NCI-H69 (cell line): ENCODE measurements around the gene NPHP1.
"Not testable (repeated sequence)": the region's sequence is repeated elsewhere in the genome, so short reads cannot be mapped to it uniquely, and the experiment has no call there.

Experiments used
- DNase-seq: peaks from one replicate; lab custom pipeline; 2025; lab: John Stamatoyannopoulos, UW

NPHP1 gene

DNA sequence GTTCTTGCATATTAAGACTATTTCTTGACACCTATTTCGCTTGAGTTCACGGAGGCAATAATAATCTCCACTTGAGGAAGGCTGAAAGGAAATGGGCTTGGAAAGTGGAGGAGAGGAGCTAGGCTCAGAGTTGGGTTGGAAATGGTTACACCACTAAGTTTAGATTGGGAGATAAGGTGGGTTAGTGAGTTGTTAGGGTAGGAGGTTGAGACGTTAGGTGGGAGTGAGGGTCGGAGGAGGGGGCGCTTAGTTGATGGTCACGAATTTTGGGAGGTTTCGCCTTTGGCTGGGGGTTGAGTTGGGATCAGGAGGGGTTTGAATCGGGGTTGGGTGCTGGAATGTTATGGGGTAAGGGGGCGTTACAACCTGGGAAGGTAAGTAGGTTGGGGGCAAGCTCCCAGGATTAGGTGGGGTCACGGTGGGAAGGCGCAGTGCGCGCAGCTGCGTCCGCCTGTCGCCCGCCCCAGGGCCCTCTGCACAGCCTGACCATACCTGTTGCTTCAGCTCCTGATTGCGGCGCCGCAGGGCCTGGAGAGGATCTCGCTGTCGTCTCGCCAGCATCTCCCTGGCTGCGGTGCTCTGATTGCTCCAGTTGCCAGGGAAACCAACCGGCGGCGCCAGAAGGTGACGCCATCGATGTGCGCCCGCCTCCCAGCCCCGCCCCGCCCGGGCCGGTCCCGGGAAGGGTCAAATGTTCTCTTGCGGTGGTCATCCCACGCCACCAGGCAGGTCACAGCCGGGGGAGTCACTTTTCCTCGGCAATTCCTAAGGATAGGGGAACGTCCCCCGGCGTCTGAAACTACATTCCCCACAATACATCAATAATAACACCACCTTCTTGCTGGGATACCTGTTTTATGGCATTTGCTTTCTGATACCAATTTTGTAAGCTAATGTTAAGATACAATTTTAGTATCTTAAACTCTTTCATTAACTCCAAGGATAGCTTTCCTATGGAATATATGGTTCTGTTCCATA, at the start of gene NPHP1:
Gene NPHP1, minus strand, starts transcription at position 606 of the 978 bp plus-strand sequence. Its CDS starts 45 bp downstream, at position 561.
- DNase-seq, result peak; percentile 90

DNA sequence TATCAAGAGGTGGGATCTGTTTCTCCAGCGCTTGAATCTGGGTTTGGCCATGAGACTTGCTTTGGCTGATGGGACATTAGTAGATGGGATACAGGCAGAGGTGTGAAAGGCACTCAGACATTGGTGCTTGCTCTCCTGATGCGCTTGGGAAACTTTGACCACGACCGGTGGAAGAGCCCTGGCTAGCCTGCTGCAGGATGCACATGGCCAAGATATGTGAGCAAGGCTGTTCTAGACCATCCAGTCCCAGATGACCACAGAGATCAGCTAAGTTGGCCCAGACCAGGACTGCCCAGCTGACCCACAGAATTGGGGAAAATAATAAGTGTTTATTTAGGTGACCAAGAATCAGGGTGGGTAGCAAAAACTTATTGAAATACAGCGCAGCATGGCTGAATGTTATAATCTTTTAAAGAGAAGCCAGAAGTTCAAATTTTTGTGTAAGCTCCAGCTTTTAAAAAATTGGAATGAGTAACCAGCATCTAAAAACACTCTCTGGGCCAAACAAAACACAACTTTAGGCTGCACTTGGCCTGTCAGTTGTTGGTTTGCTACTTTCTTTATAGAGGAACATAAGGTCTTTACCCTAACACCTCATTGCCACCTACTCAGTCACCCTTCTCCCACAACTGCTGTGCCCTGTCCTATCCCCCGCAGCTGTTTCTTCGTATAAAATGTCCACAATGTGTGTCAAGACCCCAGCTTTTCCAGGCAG, 43.4 kb upstream of the NPHP1 start:
- not testable (repeated sequence) for DNase-seq

DNA sequence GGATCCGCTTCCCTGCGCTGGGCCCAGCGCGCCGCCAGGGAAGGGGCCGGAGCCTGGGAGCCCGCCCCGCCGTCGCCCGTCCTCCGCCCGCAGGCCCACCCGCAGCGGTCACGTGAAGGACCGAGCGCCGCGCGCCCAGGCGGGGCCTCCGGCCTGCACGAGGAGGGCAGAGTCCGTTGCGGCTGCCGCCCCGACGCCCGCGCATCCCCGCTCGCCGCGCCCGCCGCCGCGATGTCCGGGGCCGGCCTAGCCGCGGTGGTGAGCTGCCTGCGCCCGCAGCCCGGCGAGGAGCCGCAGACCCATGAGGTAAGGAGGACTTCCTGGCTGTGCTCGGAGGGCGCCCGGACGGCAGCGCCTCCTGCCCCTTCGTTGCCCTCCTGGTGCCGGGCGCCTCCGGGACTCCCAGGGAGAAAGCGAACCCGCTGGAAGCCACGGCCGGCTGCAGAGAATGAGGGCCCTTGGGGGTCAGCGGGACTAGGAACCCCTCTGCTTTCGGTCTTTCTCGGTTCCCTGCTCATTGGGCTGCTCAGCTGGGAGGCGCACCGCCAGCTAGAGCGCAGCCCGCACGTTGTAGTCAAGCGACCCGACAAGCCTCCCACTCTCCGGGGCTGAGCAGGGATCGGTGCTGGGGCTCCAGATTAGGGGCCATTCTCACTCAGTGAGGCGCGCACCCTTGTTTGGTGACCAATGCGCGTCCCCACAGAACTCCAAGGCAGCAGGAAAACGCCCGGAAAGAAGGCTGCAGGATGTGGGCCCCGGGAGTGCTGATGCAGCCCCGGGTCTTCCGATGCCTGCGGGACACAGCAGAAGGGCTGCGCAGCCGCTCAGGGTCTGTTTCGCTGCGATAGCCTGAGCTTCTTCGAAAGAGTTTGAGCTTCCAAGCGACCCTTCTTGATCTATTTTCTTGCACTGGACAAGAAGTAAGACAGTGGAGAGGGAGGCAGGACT, 40.9 kb upstream of the NPHP1 start:
- DNase-seq, result not testable (repeated sequence)

DNA sequence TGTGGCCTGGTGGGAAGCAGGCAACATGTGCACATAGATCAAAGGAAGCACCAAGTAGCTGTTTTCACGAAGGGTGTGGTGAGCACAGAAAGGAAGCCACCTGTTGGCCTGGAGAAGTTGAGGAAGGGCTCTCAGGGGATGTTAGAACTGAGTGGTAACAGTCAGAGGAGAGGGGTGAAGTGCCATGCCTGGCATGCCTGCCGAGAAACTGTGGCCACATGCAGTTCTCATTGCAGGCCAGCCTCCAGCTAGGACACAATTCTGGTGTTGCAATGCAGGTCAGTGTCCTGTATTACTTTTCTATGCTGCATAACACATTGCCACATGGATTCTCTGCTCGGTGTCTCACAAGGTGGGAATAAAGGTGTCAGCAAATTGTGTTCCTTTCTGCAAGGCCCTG, 38.5 kb upstream of the NPHP1 start:
- not testable (repeated sequence) for DNase-seq

DNA sequence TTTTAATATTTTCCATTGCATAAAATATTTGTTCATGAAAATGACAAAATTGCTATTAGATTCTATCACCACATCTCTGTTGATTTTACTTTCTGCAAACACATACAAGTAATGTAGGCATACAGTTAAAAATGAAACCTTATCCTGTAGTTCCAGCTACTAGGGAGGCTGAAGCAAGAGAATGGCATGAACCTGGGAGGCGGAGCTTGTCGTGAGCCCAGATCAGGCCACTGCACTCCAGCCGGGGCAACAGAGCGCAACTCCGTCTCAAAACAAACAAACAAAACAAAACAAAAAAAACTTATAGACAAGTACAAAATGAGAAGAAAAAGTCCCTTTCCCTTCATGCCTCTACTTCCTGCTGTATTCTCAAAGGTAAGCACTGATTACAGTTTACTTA, 29.7 kb upstream of the NPHP1 start:
- not testable (repeated sequence) for DNase-seq

DNA sequence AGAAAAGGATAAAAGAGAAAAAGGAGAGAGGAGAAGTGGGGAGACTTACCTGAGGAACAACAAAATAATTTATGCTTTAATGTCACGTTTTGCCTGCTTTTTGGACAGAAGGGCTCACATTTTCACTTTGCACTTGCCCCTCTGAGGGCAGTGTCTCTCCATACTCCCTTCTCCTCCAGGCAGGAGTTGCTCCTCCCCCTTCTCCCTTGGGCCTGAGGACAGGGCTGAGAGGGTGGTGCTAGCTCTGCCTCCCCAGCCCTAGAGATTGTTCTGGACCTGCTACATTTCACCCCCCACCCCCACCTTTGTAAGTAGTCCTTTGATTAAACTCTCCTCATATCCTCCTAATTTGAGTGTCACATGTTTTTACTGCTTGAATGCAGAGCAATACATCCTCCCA, 25.1 kb upstream of the NPHP1 start:
- DNase-seq, result not testable (repeated sequence)

DNA sequence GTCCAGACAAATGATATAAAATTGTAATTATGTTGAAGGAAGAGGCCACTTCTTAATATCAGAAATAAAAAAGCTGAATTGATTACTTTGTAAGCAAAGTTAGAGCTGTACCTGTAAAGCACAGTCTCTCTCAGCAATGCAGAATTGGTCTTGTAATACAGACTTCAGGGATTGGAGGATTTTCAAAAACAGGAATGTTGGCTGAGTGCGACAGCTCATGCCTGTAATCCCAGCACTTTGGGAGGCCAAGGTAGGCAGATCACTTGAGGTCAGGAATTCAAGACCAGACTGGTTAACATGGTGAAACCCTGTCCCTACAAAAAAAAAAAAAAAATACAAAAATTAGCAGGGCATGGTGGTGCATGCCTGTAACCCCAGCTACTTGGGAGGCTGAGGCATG, 17.8 kb upstream of the NPHP1 start:
- DNase-seq, result not testable (repeated sequence)

DNA sequence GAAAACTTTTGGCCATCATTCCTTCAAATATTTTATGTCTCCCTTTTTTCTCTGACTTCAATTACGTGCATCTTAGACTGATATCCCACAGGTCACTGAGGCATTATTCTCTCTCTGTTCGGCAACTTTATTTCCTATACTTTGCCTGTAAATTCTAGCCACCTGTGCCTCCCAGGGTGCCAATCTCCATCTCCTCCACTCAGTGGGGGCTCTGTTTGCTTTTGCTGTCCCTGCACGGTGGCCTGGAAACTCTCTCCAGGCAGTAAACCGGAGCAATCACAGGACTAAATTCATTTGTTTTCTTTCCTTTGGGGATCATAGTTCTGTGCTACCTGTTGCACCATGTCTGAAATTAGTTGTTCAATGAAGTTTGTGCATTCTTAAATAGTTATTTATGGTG, 17.1 kb upstream of the NPHP1 start:
- peak; percentile 27 for DNase-seq

DNA sequence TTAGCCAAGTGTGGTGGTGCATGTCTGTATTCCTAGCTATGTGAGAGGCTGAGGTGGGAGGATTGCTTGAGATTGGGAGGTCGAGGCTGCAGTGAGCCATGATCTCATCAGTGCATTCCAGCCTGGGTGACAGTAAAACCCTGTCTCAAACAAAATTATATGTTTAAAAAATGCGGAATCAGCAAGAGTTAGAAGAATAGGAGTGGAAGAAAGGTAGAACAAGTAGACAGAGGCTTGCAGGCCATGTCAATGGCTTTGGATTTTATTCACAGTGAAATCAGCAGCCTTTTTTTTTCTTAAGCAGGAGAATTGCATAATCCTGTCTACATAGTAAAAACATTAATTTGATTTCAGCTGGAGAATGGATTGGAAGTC, 15.4 kb upstream of the NPHP1 start:
- DNase-seq, result no peak

DNA sequence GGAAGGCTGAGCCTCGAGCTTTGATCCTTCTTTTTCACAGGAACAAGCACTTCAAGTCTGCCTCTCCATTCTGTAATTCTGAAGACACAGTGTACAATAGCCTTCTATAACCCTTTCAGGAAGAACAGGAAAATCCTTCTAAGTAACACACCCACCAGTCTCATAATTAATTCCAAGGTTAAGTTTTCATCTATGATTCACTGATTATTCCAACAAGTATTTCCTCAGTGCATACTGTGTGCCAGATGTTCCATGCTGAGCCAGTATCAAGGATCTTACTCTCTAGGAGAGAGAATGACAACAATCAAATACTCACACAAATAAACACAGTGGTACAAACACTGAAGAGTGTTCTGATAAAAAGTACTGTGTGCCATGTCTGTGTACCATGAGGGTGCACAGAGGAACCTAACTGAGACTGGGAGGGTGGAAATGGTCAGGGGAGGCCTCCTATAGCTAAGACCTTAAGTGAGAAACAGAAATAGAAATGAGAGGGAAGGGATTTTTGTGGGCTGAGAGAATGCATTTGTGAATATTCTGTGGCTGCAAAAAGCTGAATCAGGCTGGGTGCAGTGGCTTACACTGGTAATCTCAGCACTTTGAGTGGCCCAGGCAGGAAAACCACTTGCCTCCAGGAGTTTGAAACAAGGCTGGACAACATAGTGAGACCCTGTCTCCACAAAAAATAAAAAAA, 14.8 kb upstream of the NPHP1 start:
- DNase-seq, result no peak

DNA sequence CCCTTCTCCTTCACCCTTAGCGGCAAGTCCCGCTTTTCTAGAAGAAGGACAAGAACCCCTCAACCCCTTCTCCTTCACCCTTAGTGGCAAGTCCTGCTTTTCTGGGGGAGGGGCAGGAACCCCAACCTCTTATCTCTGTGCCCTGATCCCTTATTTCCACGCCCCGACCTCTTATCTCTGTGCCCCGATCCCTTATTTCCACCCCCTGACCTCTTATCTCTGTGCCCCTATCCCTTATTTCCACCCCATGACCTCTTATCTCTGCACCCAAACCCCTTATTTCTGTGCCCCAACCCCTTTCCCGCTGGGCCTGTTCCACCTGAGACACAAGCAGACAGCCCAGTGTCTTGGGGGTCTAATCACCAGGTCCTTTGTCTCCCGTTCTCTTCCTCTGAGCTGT, 14.1 kb upstream of the NPHP1 start:
- not testable (repeated sequence) for DNase-seq

DNA sequence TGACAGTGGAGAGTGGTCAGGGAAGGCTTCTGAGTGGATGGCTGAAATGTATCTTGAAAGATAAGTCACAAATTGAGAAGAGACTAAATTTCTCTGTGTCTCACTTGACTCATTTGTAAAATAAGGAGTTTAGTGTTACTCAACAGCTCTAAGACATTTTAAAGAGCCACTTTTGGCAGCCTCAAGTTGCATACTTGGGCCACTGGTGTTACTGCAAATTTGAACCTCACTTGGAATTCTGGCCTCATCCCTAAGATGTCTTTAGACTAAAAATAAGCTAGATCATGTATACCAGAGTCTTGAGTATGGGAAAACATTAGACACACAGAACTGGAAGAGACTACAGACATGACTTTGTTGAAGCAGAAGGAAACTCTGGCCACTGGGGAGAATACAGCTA, 12.0 kb upstream of the NPHP1 start:
- DNase-seq, result no peak

DNA sequence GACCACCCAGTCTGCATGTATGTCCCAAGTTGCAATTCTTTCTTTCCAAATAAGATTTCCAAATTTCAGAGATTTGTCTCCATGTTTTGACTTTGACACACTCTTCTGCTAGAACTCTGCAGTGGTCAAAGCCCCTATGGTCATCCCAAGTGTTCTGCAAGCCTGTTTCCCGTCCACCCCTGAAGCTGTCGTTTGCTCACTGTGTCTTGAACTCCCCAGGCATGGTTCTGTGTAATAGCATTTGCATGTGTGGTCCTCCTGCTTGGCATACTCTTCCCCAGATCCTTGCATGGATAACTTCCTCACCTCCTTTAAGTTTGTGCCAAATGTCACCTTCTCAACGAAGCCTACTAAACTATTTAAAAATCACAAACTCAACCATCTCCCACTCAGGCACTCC, 11.4 kb upstream of the NPHP1 start:
- DNase-seq, result no peak

DNA sequence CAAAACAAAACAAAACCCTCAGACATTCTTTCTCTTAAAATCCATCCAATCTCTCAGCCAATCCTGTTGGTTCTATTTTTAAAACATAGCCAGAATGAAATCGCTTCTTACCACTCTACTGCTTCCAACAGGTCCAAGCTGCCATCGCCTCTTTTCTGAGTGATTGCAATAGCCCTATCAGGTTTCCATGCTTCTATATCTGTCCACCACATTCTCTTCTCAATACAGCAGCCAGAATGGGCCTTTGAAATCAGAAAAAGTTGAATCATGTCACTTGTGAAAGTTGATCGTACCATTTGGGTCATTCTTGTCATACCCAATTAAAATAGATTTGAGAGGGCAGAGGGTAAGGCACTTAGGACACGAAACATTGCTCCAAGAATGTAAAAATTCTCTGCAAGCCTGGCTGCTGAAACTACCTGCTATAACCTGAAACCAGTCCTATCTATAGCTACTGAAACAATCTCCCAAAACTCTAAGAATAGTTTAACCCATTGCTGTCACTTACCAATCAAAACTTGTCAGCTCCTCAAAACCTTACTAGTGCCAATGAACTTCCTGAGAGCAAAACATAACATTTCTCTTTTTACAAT, 10.8 kb upstream of the NPHP1 start:
- no peak for DNase-seq

DNA sequence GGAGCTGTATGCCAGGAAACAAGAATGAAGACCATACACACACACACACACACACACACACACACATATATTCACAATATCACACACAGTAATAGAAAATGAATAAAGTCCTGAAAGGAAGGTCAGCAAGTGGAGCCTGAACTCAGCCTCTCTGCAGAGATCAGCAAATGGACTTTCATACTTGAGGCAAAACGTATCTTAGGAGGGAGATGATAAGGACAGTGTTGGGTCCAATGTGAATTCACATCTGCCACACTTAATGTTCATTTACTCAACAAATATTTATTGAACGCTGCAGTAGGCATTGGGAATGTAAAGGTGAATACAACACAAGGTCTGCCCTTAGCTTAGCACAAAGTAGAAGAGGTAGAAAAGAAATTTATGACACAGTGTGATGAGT, 10.3 kb upstream of the NPHP1 start:
- no peak for DNase-seq

DNA sequence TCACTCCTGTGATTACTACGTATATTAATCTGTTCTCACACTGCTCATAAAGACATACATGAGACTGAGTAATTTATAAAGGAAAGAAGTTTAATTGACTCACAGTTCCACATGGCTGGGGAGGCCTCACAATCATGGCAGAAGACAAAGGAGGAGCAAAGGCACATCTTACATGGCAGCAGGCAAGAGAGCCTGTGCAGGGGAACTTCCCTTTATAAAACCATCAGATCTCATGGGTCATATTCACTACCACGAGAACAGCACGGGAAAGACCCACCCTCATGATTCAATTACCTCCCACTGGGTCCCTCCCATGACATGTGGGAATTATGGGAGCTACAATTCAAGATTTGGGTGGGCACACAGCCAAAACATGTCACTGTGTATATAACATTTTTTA, 8.7 kb upstream of the NPHP1 start:
- DNase-seq, result not testable (repeated sequence)

DNA sequence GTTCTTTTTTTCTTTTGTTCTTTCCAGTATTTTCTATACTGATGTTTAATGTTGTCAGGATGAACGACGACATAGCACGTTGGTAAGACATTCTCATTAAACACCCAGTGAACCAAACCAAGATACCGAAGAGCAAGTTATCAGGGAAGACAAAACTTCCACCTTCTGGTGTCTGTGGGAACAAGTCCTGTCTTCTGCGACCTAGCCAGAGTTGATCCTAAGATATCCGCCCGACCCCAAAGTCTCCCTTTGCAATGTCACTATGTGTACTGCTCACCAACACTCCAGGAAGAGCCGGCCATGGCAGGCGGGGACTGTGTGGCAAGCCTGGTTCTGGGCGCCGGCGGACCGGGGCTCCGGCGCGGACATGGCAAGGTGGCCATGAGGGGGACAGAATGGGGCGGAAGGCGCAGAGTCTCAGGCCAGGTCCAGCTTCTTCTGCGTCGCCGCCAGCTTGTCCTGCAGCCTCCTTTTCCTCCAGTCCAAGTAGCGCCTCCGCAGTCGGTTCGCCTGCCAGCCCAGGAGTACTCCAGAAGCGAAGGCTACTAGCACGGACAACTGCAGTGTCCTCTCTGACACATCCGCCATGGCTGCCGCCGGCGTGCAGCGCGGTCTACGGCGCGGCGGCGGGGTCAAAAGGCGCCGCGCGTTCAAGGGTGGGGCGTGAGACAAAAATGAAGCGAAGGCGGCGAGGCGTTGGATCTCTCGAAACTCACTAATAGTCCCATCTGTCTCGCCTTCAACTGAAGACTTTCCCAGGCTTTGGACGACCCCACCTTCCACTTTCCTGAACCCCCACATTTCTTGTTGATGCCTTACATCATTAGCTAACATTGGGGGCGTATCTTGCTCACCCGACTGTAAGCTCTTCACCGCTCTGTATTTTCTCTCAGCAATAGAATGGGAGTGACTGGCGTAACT, 7.4 kb upstream of the NPHP1 start, which contains the start of gene MTLN:
Gene MTLN, minus strand, starts transcription at position 610 of the 921 bp plus-strand sequence. Its CDS starts 22 bp downstream, at position 588.
- peak; percentile 78 for DNase-seq

DNA sequence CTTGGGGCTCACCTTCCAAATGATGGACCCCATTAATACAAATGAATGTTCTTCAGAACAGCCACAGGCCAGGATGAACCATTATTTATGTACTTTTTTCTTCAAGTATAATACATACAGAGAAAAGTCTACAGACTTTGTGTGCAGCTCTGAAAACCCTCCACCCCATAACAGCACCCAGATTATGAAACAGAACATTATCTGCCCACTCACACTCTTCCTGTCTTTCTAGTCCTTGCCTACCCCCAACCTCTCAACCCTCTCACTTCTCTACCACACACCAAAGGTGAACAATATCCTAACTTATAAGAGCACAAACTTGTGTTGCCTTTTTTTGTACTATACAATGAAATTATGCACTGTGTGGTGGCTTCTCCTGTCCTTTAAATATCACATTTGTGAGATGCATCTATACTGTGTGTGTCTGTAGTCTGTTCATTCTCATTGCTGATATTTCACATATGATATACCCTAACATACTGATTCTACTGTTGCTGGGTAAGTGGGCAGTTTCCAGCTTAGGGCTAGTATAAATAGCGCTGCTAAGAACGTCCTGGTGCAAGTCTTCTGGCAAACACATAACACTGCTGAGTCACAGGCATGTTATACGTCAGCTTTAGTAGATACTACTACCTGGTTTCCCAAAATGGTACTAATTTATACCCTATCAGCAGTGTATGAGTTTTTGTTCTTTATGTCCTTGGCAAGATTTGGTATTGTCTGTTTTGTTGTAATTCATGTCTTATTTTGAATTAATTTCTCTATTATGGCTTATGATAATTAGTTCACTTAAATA, 1.0 kb upstream of the NPHP1 start:
- no peak for DNase-seq

DNA sequence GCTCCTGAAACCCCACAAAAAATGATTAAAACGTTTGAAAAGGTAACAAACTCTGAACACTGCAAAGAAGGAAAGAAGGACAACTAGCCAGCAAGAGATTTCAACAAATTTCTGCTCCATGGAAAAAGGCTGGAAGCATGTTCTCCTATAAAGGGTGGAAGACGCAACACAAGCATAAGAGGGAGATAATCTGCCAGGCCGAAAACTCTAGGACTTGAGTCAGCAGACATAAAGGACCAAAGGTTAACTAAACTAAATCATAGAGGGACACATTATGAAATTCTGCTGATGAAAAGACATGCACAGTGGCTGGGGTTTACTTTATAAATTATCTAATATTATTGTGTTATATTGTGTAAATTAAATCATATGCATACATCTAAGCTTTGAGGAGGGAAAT, 6.8 kb downstream of the NPHP1 start:
- no peak for DNase-seq
